ENCODE results near the gene SMARCC1.
"Not testable (repeated sequence)": the region's sequence is repeated elsewhere in the genome, so short reads cannot be mapped to it uniquely, and the experiment has no call there.

SMARCC1 gene

GRCh38 chr3:47758261-47759025, 23.2 kb downstream of the SMARCC1 start:
- Histone ChIP-seq H3K27me3 (ENCODE audit: control insufficient read depth, insufficient read depth, low read length) (no peaks in the 10 kb centered on the region), H3K27ac (ENCODE audit: low read depth, low read length) (no peak overlapping the region), H3K9ac (ENCODE audit: low read length) (no peak overlapping the region), H3K36me3 (ENCODE audit: control insufficient read depth, insufficient read depth, low read length) (no peaks in the 10 kb centered on the region), H3K4me1 (ENCODE audit: control insufficient read depth, insufficient read depth, low read length) (no peaks in the 10 kb centered on the region), H3K4me3 (ENCODE audit: low read length) (no peak overlapping the region)

GRCh38 chr3:47752716-47753115, 29.0 kb downstream of the SMARCC1 start:
- no peak overlapping the region for H3K27ac ChIP-seq (ENCODE audit: low read depth, low read length)
- no peaks in the 10 kb centered on the region for H3K36me3 ChIP-seq (ENCODE audit: control insufficient read depth, insufficient read depth, low read length)
- H3K4me3 ChIP-seq (ENCODE audit: low read length) = no peak overlapping the region
- H3K27me3 ChIP-seq (ENCODE audit: control insufficient read depth, insufficient read depth, low read length) = no peaks in the 10 kb centered on the region
- H3K9ac ChIP-seq (ENCODE audit: low read length) = no peak overlapping the region
- H3K4me1 ChIP-seq (ENCODE audit: control insufficient read depth, insufficient read depth, low read length) = no peaks in the 10 kb centered on the region

DNA sequence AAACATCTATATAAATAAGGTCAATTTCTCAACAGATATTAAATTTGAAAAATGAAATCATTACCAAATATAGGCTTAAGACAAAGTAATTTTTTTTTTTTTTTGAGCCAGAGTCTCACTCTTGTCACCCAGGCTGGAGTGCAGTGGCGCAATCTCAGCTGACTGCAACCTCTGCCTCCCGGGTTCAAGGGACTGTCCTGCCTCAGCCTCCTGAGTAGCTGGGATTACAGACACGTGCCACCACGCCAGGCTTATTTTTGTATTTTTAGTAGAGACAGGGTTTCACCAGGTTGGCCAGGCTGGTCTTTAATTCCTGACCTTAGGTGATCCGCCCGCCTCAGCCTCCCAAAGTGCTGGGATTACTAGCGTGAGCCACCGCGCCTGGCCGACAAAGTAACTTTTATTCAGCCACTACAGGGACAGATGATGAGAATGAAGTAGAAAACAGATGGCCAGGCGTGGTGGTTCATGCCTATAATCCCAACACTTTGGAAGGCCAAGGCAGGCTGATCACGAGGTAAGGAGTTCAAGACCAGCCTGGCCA, 30.8 kb downstream of the SMARCC1 start:
- H3K9ac ChIP-seq (ENCODE audit: low read length); H3K36me3 ChIP-seq (ENCODE audit: control insufficient read depth, insufficient read depth, low read length); H3K4me3 ChIP-seq (ENCODE audit: low read length); H3K27me3 ChIP-seq (ENCODE audit: control insufficient read depth, insufficient read depth, low read length); H3K4me1 ChIP-seq (ENCODE audit: control insufficient read depth, insufficient read depth, low read length); H3K27ac ChIP-seq (ENCODE audit: low read depth, low read length): not testable (repeated sequence)

- Histone ChIP-seq H3K9ac (ENCODE audit: low read length) (no peak overlapping the region), H3K4me1 (ENCODE audit: control insufficient read depth, insufficient read depth, low read length) (no peaks in the 10 kb centered on the region), H3K27ac (ENCODE audit: low read depth, low read length) (no peak overlapping the region), H3K27me3 (ENCODE audit: control insufficient read depth, insufficient read depth, low read length) (no peaks in the 10 kb centered on the region), H3K4me3 (ENCODE audit: low read length) (no peak overlapping the region), H3K36me3 (ENCODE audit: control insufficient read depth, insufficient read depth, low read length) (peaks cover 4% of the 10 kb centered on the region)
These were observed 34.1 kb downstream of the SMARCC1 start for GRCh38 chr3:47747558-47747957.

GRCh38 chr3:47746264-47746663, 35.4 kb downstream of the SMARCC1 start:
- Histone ChIP-seq H3K27me3 (ENCODE audit: control insufficient read depth, insufficient read depth, low read length) (no peaks in the 10 kb centered on the region), H3K36me3 (ENCODE audit: control insufficient read depth, insufficient read depth, low read length) (peaks cover 4% of the 10 kb centered on the region), H3K4me1 (ENCODE audit: control insufficient read depth, insufficient read depth, low read length) (no peaks in the 10 kb centered on the region), H3K27ac (ENCODE audit: low read depth, low read length) (no peak overlapping the region), H3K9ac (ENCODE audit: low read length) (no peak overlapping the region), H3K4me3 (ENCODE audit: low read length) (no peak overlapping the region)

DNA sequence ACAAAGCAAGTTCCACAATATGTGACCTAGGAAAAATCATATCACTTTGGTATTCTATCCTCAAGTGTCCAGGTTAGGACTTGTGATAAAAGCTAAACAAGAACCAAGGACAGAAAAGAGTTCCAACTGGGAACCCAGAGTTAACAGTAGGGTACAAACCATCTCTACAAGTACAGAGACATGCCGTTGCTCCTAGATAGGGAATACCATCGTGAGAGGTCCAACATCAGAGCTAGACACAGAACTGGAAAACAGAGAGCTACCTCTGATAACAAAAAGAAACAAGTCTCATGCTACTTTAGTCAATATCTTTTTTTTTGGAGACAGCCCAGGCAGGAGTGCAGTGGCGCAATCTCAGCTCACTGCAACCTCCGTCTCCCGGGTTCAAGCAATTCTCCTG, 37.8 kb downstream of the SMARCC1 start:
- no peak overlapping the region for H3K4me3 ChIP-seq (ENCODE audit: low read length)
- H3K27me3 ChIP-seq (ENCODE audit: control insufficient read depth, insufficient read depth, low read length) = no peaks in the 10 kb centered on the region
- peaks cover 4% of the 10 kb centered on the region for H3K36me3 ChIP-seq (ENCODE audit: control insufficient read depth, insufficient read depth, low read length)
- no peaks in the 10 kb centered on the region for H3K4me1 ChIP-seq (ENCODE audit: control insufficient read depth, insufficient read depth, low read length)
- no peak overlapping the region for H3K9ac ChIP-seq (ENCODE audit: low read length)
- no peak overlapping the region for H3K27ac ChIP-seq (ENCODE audit: low read depth, low read length)

GRCh38 chr3:47743352-47743751, 38.3 kb downstream of the SMARCC1 start:
- H3K9ac ChIP-seq (ENCODE audit: low read length); H3K27ac ChIP-seq (ENCODE audit: low read depth, low read length); H3K4me3 ChIP-seq (ENCODE audit: low read length); H3K36me3 ChIP-seq (ENCODE audit: control insufficient read depth, insufficient read depth, low read length); H3K4me1 ChIP-seq (ENCODE audit: control insufficient read depth, insufficient read depth, low read length); H3K27me3 ChIP-seq (ENCODE audit: control insufficient read depth, insufficient read depth, low read length): not testable (repeated sequence)

- Histone ChIP-seq H3K27ac (ENCODE audit: low read depth, low read length) (no peak overlapping the region), H3K36me3 (ENCODE audit: control insufficient read depth, insufficient read depth, low read length) (peaks cover 5% of the 10 kb centered on the region), H3K4me1 (ENCODE audit: control insufficient read depth, insufficient read depth, low read length) (no peaks in the 10 kb centered on the region), H3K4me3 (ENCODE audit: low read length) (no peak overlapping the region), H3K9ac (ENCODE audit: low read length) (no peak overlapping the region), H3K27me3 (ENCODE audit: control insufficient read depth, insufficient read depth, low read length) (no peaks in the 10 kb centered on the region)
These were observed 39.8 kb downstream of the SMARCC1 start for GRCh38 chr3:47741925-47742324.

GRCh38 chr3:47732143-47732542, 49.5 kb downstream of the SMARCC1 start:
- peaks cover 11% of the 10 kb centered on the region for H3K36me3 ChIP-seq (ENCODE audit: control insufficient read depth, insufficient read depth, low read length)
- no peaks in the 10 kb centered on the region for H3K4me1 ChIP-seq (ENCODE audit: control insufficient read depth, insufficient read depth, low read length)
- no peak overlapping the region for H3K27ac ChIP-seq (ENCODE audit: low read depth, low read length)
- H3K4me3 ChIP-seq (ENCODE audit: low read length) = no peak overlapping the region
- no peaks in the 10 kb centered on the region for H3K27me3 ChIP-seq (ENCODE audit: control insufficient read depth, insufficient read depth, low read length)
- H3K9ac ChIP-seq (ENCODE audit: low read length) = no peak overlapping the region

GRCh38 chr3:47731061-47731460, 50.6 kb downstream of the SMARCC1 start:
- Histone ChIP-seq H3K9ac (ENCODE audit: low read length) (no peak overlapping the region), H3K36me3 (ENCODE audit: control insufficient read depth, insufficient read depth, low read length) (peaks cover 9% of the 10 kb centered on the region)

GRCh38 chr3:47722859-47723258, 58.8 kb downstream of the SMARCC1 start:
- Histone ChIP-seq H3K4me3 (ENCODE audit: low read length) (no peak overlapping the region), H3K9ac (ENCODE audit: low read length) (no peak overlapping the region)

More at GRCh38 chr3:47731061-47731460, 50.6 kb downstream of the SMARCC1 start:
- Histone ChIP-seq H3K4me3 (ENCODE audit: low read length) (no peak overlapping the region), H3K27me3 (ENCODE audit: control insufficient read depth, insufficient read depth, low read length) (no peaks in the 10 kb centered on the region), H3K27ac (ENCODE audit: low read depth, low read length) (no peak overlapping the region), H3K4me1 (ENCODE audit: control insufficient read depth, insufficient read depth, low read length) (no peaks in the 10 kb centered on the region)

GRCh38 chr3:47717448-47717847, 64.2 kb downstream of the SMARCC1 start:
- H3K27ac ChIP-seq (ENCODE audit: low read depth, low read length); H3K4me3 ChIP-seq (ENCODE audit: low read length); H3K27me3 ChIP-seq (ENCODE audit: control insufficient read depth, insufficient read depth, low read length); H3K9ac ChIP-seq (ENCODE audit: low read length); H3K4me1 ChIP-seq (ENCODE audit: control insufficient read depth, insufficient read depth, low read length): not testable (repeated sequence)
- peaks cover 11% of the 10 kb centered on the region for H3K36me3 ChIP-seq (ENCODE audit: control insufficient read depth, insufficient read depth, low read length)

More at GRCh38 chr3:47722859-47723258, 58.8 kb downstream of the SMARCC1 start:
- Histone ChIP-seq H3K27me3 (ENCODE audit: control insufficient read depth, insufficient read depth, low read length) (no peaks in the 10 kb centered on the region), H3K36me3 (ENCODE audit: control insufficient read depth, insufficient read depth, low read length) (peaks cover 12% of the 10 kb centered on the region), H3K4me1 (ENCODE audit: control insufficient read depth, insufficient read depth, low read length) (no peaks in the 10 kb centered on the region), H3K27ac (ENCODE audit: low read depth, low read length) (no peak overlapping the region)

GRCh38 chr3:47716656-47717055, 65.0 kb downstream of the SMARCC1 start:
- no peaks in the 10 kb centered on the region for H3K27me3 ChIP-seq (ENCODE audit: control insufficient read depth, insufficient read depth, low read length)
- no peak overlapping the region for H3K9ac ChIP-seq (ENCODE audit: low read length)
- no peak overlapping the region for H3K27ac ChIP-seq (ENCODE audit: low read depth, low read length)
- no peaks in the 10 kb centered on the region for H3K4me1 ChIP-seq (ENCODE audit: control insufficient read depth, insufficient read depth, low read length)
- H3K36me3 ChIP-seq (ENCODE audit: control insufficient read depth, insufficient read depth, low read length) = peaks cover 11% of the 10 kb centered on the region
- H3K4me3 ChIP-seq (ENCODE audit: low read length) = no peak overlapping the region

Data from rectal smooth muscle tissue (tissue), 1 donor.